NCI-H1105 treated with DMSO at 0.1 percent for 48 hours (cell line): ENCODE results near the gene CNN3.
A peak's percentile ranks its signal among the peaks of the same experiment; 100 is the strongest.

Experiments used
- DNase-seq: peaks from one replicate; lab custom pipeline; 2025; lab: John Stamatoyannopoulos, UW

CNN3 gene

DNA sequence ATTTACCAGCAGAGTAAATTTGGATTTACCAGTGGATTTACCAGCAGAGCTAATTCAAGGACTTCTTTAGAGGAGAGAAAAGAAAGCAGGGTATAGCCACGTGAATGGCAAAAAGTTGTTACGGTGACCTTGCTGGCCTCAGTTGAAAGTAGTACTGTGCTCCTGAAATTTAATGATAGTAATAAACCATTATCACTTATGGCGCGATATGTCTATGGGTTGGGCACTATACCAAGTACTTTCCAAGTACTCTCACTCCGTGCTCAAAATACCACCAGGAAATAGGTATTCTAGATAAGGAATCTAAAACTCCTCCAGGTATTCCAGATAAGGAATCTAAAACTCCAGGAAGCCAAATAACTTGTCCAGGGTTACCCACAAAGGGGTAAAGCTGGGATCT is 70.9 kb downstream of the CNN3 start:
- DNase-seq, result no peak

DNA sequence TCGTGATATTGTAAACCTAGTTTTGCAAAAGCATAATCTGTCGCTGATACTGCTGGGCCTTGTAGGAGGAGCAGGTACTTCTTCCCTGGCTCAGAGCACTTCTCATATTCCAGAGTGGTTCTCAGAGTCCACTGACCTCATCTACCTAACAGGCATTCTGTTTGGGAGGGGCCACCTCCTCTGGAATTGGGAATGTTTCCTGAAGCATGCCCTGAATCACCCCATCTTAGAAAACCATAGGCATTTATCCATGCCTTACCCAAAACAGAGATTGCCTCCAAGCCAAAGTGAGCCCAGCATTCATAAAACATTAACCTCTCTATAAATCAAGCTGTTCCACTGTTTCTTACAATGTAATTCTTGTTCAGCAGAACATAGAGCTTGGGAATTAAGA is 71.6 kb downstream of the CNN3 start:
- DNase-seq, result no peak

GRCh38 chr1:94854458-94855306 is 72.2 kb downstream of the CNN3 start:
- peak; percentile 91 for DNase-seq

GRCh38 chr1:94852788-94853187 is 74.1 kb downstream of the CNN3 start:
- DNase-seq, result no peak

GRCh38 chr1:94851571-94851970 is 75.3 kb downstream of the CNN3 start:
- no peak for DNase-seq
